GM10266 (cell line): ENCODE data around the gene PLCH2.
"Not testable (repeated sequence)": the region's sequence is repeated elsewhere in the genome, so short reads cannot be mapped to it uniquely, and the experiment has no call there.

Experiments
- DNase-seq: peaks from one replicate; pipeline ENCODE4 v3.0.0; 2012; ENCODE audit errors: extremely low spot score
- TF ChIP-seq, protein P1 (sequence below): IDR thresholded peaks from 2 replicates; pipeline ENCODE4 v1.5.1; 2012; ENCODE audit warnings: mild to moderate bottlenecking, low read depth; ENCODE audit not compliant: control insufficient read depth, insufficient read depth; ENCODE audit errors: missing control alignments

PLCH2 gene

DNA sequence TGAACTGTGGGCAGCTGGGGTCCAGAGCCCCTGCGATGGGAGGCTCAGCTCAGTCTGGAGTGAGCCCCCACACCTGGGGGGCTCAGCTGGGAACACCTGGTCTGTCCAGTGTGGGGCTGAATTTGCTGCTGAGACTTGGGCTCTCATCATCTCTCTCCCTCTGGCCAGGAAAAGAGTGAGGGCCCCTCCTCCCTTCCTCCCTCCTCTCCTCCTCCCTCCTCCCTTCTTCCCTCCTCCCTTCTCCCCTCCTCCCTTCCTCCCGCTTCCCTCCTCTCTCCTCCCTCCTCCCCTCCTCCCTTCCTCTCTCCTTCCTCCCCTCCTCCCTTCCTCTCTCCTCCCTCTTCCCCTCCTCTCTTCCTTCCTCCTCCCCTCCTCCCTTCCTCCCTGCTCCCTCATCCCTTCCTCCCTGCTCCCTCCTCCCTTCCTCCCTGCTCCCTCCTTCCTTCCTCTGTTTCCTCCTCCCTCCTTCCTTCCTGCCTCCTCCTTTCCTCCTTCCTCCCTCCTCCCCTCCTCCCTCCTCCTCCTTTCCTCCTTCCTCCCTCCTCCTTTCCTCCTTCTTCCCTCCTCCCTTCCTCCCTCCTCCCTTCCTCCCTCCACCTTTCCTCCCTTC is 40.2 kb upstream of the PLCH2 start:
- no peak for DNase-seq

DNA sequence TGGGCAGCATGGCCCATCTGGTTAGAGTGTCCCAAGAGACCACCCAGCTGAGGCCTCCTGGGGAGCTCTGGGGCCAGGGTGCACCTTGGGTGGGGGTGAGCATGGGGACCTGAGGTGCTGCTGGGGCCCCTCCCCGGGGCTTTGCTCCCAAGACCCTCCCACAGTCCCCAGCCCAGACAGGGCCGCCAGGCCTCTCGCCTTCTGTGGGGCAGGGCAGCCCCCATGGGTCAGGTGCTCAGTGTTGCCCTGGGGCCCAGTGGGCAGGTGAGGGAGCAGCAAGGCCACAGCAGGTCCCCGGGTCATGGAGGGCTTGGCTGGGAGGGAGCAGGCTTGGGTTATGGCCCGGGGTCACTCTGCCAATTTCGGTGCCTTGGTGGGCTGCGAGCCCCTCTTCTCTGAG is 39.2 kb upstream of the PLCH2 start:
- DNase-seq: no peak
- TF ChIP-seq, protein P1, sequence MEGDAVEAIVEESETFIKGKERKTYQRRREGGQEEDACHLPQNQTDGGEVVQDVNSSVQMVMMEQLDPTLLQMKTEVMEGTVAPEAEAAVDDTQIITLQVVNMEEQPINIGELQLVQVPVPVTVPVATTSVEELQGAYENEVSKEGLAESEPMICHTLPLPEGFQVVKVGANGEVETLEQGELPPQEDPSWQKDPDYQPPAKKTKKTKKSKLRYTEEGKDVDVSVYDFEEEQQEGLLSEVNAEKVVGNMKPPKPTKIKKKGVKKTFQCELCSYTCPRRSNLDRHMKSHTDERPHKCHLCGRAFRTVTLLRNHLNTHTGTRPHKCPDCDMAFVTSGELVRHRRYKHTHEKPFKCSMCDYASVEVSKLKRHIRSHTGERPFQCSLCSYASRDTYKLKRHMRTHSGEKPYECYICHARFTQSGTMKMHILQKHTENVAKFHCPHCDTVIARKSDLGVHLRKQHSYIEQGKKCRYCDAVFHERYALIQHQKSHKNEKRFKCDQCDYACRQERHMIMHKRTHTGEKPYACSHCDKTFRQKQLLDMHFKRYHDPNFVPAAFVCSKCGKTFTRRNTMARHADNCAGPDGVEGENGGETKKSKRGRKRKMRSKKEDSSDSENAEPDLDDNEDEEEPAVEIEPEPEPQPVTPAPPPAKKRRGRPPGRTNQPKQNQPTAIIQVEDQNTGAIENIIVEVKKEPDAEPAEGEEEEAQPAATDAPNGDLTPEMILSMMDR: no peak

More for the DNA sequence above, 40.2 kb upstream of the PLCH2 start:
- TF ChIP-seq, protein P1: no peak

DNA sequence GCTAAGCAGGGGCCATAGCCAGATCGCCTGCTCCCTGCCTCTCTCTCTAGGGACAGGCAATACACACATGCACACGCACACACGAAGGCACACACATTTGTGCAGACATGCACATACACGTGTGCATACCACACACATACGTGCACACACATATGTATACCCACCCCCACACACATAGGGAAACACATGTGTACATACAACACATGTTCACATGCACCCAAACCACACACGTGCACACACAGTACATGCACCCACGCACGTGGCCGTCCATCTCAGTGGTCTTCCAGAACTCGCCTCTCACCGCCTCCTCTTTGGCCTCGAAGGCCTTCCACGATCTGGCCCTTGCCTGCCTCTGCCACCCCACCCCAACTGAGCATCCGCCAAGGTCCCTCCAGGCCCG is 38.5 kb upstream of the PLCH2 start:
- DNase-seq: no peak
- TF ChIP-seq, protein P1: no peak

DNA sequence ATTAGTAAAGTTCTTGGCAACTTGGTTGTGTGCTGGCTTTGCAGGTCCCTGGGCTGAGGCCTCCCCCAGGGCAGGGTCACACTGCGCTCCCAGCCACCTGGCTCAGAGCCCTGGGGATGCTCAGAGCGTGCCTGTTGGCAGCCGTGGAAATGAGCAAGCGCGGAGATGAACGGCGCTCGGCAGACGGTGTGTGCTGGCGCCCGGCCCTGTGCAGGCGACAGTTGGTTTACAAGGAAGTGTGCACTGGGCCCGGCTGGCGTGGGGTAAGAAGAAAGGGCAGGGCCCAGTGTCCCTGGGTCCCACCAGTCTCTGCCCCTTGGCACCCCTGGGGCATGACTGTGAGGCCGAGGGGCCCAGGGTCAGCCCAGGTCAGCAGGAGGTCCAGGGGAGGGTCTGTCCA is 38.1 kb upstream of the PLCH2 start:
- DNase-seq: no peak
- TF ChIP-seq, protein P1: no peak

DNA sequence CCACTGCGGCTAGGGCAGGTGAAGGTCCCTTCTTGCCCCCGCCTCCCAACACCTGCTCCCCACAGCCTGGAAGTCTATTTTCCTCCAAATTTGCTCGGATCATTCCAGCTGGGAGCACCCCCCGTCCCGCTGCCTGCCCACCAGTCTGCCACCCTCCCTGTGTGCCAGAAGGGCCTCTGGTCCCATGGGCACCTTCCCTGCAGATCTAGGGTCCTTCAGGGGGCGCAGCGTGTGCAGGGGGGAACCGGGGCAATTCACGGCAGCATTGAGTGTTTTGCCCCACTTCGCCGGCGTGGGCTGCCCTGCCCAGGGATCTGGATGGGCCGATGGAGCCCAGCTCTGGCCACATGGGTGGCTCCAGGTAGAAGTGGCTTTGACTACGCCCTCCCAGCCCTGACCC is 37.4 kb upstream of the PLCH2 start:
- no peak for DNase-seq
- TF ChIP-seq, protein P1: no peak

DNA sequence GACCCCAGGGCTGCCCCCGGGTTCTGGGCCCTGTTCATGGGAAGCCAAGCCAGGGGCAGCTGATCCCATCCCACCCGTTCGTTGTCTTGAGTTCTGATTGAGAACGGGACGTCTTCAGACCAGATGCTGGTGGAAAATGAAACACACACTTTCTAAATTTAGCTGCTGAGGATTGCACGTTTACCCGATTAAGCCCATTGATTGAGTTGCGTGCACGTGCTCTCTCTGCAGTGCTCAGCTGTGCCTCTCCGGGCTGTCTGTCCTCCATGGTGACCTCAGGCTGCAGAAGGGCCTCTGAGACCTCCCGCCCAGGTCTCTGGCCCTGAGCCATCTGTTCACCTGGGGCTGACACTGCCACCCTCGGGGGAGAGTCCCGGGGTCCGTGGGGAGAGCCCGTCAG is 36.7 kb upstream of the PLCH2 start:
- DNase-seq: no peak

DNA sequence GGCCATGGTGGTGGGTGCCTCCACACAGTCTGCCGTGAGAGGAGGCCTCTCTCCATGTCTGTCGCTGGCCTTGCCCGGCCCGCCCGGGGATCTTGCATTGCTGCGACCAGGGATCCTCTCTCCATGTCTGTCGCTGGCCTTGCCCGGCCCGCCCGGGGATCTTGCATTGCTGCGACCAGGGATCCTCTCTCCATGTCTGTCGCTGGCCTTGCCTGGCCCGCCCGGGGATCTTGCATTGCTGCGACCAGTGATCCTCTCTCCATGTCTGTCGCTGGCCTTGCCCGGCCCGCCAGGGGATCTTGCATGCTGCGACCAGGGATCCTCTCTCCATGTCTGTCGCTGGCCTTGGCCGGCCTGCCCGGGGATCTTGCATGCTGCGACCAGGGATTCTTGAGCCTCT is 35.7 kb upstream of the PLCH2 start:
- DNase-seq: not testable (repeated sequence)

More for the DNA sequence above, 36.7 kb upstream of the PLCH2 start:
- TF ChIP-seq, protein P1: no peak

DNA sequence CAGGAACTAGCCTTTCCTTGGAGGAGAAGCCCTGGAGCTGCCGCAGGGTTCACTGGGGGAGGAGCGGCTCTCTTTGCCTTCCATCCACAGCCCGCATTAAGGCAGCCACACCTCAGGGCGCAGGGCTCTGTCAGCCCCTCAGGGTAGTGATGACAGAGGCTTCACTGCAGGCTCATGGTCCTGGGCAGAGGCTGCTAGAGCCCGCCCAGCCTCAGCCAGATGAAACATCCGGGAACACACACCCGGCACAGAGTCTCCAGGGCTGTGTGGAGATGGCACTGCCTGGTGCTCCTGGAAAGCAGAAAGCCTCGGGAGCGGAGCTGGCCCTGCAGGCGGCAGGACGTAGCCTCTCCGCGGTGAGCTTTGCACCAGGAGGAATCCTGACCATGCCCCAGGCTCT is 34.3 kb upstream of the PLCH2 start:
- no peak for DNase-seq
- TF ChIP-seq, protein P1: no peak
